HEK293T (cell line): ENCODE results near the gene CPLX3.

Source experiments
- ARNT ChIP-seq: fragments of 450-650 bp; IDR thresholded peaks from 2 replicates; pipeline ENCODE4 v1.6.1; 2017; ENCODE audit warnings: mild to moderate bottlenecking
- BHLHE40 ChIP-seq: fragments of 450-650 bp; IDR thresholded peaks from 2 replicates; pipeline ENCODE4 v1.6.1; 2016; ENCODE audit warnings: mild to moderate bottlenecking, moderate library complexity, borderline replicate concordance
- ELF4 ChIP-seq: fragments of 450-650 bp; IDR thresholded peaks from 2 replicates; pipeline ENCODE4 v1.6.1; 2017; ENCODE audit warnings: antibody characterized with exemption
- FOXA1 ChIP-seq: fragments of 450-650 bp; IDR thresholded peaks from 2 replicates; pipeline ENCODE4 v1.6.1; 2016; ENCODE audit warnings: mild to moderate bottlenecking
- FOXK2 ChIP-seq: fragments of 450-650 bp; IDR thresholded peaks from 2 replicates; pipeline ENCODE4 v1.6.1; 2016; ENCODE audit warnings: mild to moderate bottlenecking
- FOXM1 ChIP-seq: fragments of 450-650 bp; IDR thresholded peaks from 2 replicates; pipeline ENCODE4 v1.6.1; 2017; ENCODE audit warnings: mild to moderate bottlenecking, borderline replicate concordance
- HDGF ChIP-seq: fragments of 450-650 bp; IDR thresholded peaks from 2 replicates; pipeline ENCODE4 v1.6.1; 2017; ENCODE audit warnings: antibody characterized with exemption, borderline replicate concordance
- L3MBTL2 ChIP-seq: fragments of 450-650 bp; conservative IDR thresholded peaks from 2 replicates; pipeline ENCODE4 v1.6.1; 2016; ENCODE audit warnings: mild to moderate bottlenecking
- LEF1 ChIP-seq: fragments of 450-650 bp; IDR thresholded peaks from 2 replicates; pipeline ENCODE4 v1.6.1; 2017; ENCODE audit warnings: mild to moderate bottlenecking, borderline replicate concordance
- SP1 ChIP-seq: fragments of 450-650 bp; IDR thresholded peaks from 2 replicates; pipeline ENCODE4 v1.6.1; 2017
- SUZ12 ChIP-seq: fragments of 450-650 bp; IDR thresholded peaks from 2 replicates; pipeline ENCODE4 v1.6.1; 2016; ENCODE audit warnings: mild to moderate bottlenecking
- TARDBP ChIP-seq: fragments of 450-650 bp; IDR thresholded peaks from 2 replicates; pipeline ENCODE4 v1.6.1; 2016
- TF ChIP-seq, protein P1 (sequence below): fragments of 450-650 bp; IDR thresholded peaks from 2 replicates; pipeline ENCODE4 v1.6.1; 2016

- TF ChIP-seq ELF4 (no peak), FOXM1 (no peak), SUZ12 (no peak), FOXK2 (no peak), HDGF (no peak), SP1 (no peak), FOXA1 (no peak), BHLHE40 (no peak), ARNT (no peak), LEF1 (no peak), L3MBTL2 (no peak), TARDBP (no peak)
- TF ChIP-seq, protein P1, sequence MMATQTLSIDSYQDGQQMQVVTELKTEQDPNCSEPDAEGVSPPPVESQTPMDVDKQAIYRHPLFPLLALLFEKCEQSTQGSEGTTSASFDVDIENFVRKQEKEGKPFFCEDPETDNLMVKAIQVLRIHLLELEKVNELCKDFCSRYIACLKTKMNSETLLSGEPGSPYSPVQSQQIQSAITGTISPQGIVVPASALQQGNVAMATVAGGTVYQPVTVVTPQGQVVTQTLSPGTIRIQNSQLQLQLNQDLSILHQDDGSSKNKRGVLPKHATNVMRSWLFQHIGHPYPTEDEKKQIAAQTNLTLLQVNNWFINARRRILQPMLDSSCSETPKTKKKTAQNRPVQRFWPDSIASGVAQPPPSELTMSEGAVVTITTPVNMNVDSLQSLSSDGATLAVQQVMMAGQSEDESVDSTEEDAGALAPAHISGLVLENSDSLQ: no peak
Observed at GRCh38 chr15:74829991-74830390, 3.6 kb downstream of the CPLX3 start.
